HCT116 (cell line): ENCODE data around the gene CFAP99. TPM values are rescaled to one million over a fixed set of nuclear protein-coding genes. Genes with fewer than 3 reads are reported as not detected.

Experiments used
- ATAC-seq: fragments of 200-7000 bp; cut with Tn5 transposase; 2 replicates; pipeline ENCODE4 v1.9.1; 2020; ENCODE audit warnings: mild to moderate bottlenecking, moderate library complexity
- BruUV-seq: library from RNA; stranded (reverse); fragments of 400-500 nt; replicated peaks from 2 replicates; lab custom pipeline; 2021; lab: Mats Ljungman, UMichigan
- CTCF ChIA-PET: fragments of 300-600 bp; sonication (Branson Sonifier 250); formaldehyde crosslinking; loops from one replicate; lab custom pipeline; 2021; ENCODE audit warnings: antibody characterized with exemption; lab: Charles Lee
- POLR2A ChIA-PET: fragments of 300-600, 350-600 bp; sonication (Branson Sonifier 250); formaldehyde crosslinking; loops from one replicate; lab custom pipeline; 2021; ENCODE audit warnings: antibody characterized with exemption; lab: Charles Lee
- RAD21 ChIA-PET, 2 experiments: fragments of 300-600 bp; sonication (Branson Sonifier 250); formaldehyde crosslinking; loops; one replicate each; lab custom pipeline; 2023; ENCODE audit warnings: low total read pairs in 2 of 2; ENCODE audit not compliant: uncharacterized antibody in 2 of 2, unreplicated experiment in 2 of 2, low non-redundant PET in 1 of 2; lab: Charles Lee
- DNase-seq: peaks from one replicate; pipeline ENCODE4 v3.0.0-alpha.2; 2010; ENCODE audit warnings: low read depth, low spot score
- H2AFZ ChIP-seq: fragments of 200-600 bp; shearing (Covaris generic), sonication (generic); 2 replicates; pipeline ENCODE4 v1.6.1; 2017; ENCODE audit warnings: low read depth, mixed run types, mixed read lengths, antibody characterized with exemption, low read length; ENCODE audit not compliant: poor library complexity, severe bottlenecking
- H3K27ac ChIP-seq: 2 replicates; pipeline ENCODE4 v1.5.1; 2012; ENCODE audit warnings: low read depth, low read length
- H3K27me3 ChIP-seq: fragments of 200-600 bp; sonication (generic); 2 replicates; pipeline ENCODE4 v1.6.1; 2016; ENCODE audit warnings: mixed run types, low read length, mixed read lengths; ENCODE audit not compliant: insufficient read depth
- H3K36me3 ChIP-seq, 2 experiments: fragments of 200-500 bp in 1 of 2; fragments of 200-600 bp in 1 of 2; sonication (Bioruptor generic) in 1 of 2; sonication (generic) in 1 of 2; 2 replicates each; pipeline versions ENCODE4 v1.5.1 to v1.6.1; 2014 to 2016; ENCODE audit warnings: low read length in 2 of 2, inconsistent platforms in 1 of 2, mixed read lengths in 1 of 2, mixed run types in 1 of 2; ENCODE audit not compliant: insufficient read depth in 2 of 2, control insufficient read depth in 1 of 2
- H3K4me1 ChIP-seq, 2 experiments: fragments of 200-600 bp in 1 of 2; sonication (generic) in 1 of 2; 2 replicates each; pipeline versions ENCODE4 v1.5.1 to v1.6.1; 2012 to 2017; ENCODE audit warnings: low read length in 2 of 2, inconsistent platforms in 1 of 2, mild to moderate bottlenecking in 1 of 2, mixed read lengths in 1 of 2, mixed run types in 1 of 2, moderate library complexity in 1 of 2; ENCODE audit not compliant: insufficient read depth in 2 of 2, control insufficient read depth in 1 of 2
- H3K4me2 ChIP-seq: fragments of 200-600 bp; sonication (generic); 2 replicates; pipeline ENCODE4 v1.6.1; 2017; ENCODE audit warnings: mixed run types, low read length, mixed read lengths
- H3K4me3 ChIP-seq, 2 experiments: fragments of 200-600 bp in 1 of 2; sonication (generic) in 1 of 2; replicated peaks in 1 of 2; 2 replicates each; pipeline ENCODE4 v1.5.1; 2011 to 2016; ENCODE audit warnings: low read length in 2 of 2, control low read depth in 1 of 2, low read depth in 1 of 2, mild to moderate bottlenecking in 1 of 2, mixed read lengths in 1 of 2, mixed run types in 1 of 2
- H3K79me2 ChIP-seq: fragments of 200-600 bp; sonication (generic); 2 replicates; pipeline ENCODE4 v1.6.1; 2017; ENCODE audit warnings: mild to moderate bottlenecking, mixed run types, low read length, moderate library complexity, mixed read lengths; ENCODE audit not compliant: insufficient read depth
- H3K9ac ChIP-seq: fragments of 200-600 bp; sonication (generic); 2 replicates; pipeline ENCODE4 v1.6.1; 2016; ENCODE audit warnings: low read length, mixed read lengths
- H3K9me2 ChIP-seq: fragments of 200-600 bp; sonication (generic), shearing (Covaris generic); 2 replicates; pipeline ENCODE4 v1.6.1; 2017; ENCODE audit warnings: mixed run types, mild to moderate bottlenecking, moderate library complexity; ENCODE audit not compliant: insufficient read depth
- H3K9me3 ChIP-seq, 2 experiments: fragments of 200-500 bp in 1 of 2; fragments of 200-600 bp in 1 of 2; sonication (Bioruptor generic) in 1 of 2; sonication (generic) in 1 of 2; 2 replicates each; pipeline ENCODE4 v1.6.1; 2014 to 2017; ENCODE audit warnings: low read length in 2 of 2, mixed read lengths in 2 of 2, inconsistent platforms in 1 of 2, low read depth in 1 of 2, mild to moderate bottlenecking in 1 of 2, mixed run types in 1 of 2, moderate library complexity in 1 of 2; ENCODE audit not compliant: control insufficient read depth in 1 of 2, insufficient read depth in 1 of 2
- H4K20me1 ChIP-seq: fragments of 200-600 bp; sonication (generic), shearing (Covaris generic); 2 replicates; pipeline ENCODE4 v1.6.1; 2017; ENCODE audit warnings: mixed run types, mild to moderate bottlenecking, moderate library complexity; ENCODE audit not compliant: insufficient read depth
- CBX3 ChIP-seq: IDR thresholded peaks from 2 replicates; pipeline ENCODE4 v1.6.1; 2012; ENCODE audit warnings: low read depth
- CEBPB ChIP-seq: IDR thresholded peaks from 2 replicates; pipeline ENCODE4 v1.6.1; 2012; ENCODE audit warnings: low read depth
- EGR1 ChIP-seq: IDR thresholded peaks from 2 replicates; pipeline ENCODE4 v1.6.1; 2012; ENCODE audit warnings: low read depth
- RAD21 ChIP-seq: IDR thresholded peaks from 2 replicates; pipeline ENCODE4 v1.6.1; 2012; ENCODE audit warnings: low read depth, mild to moderate bottlenecking
- SIN3A ChIP-seq: IDR thresholded peaks from 2 replicates; pipeline ENCODE4 v1.6.1; 2012; ENCODE audit warnings: low read depth
- SP1 ChIP-seq: IDR thresholded peaks from 2 replicates; pipeline ENCODE4 v1.6.1; 2012; ENCODE audit warnings: low read depth
- TCF7L2 ChIP-seq: IDR thresholded peaks from 2 replicates; pipeline ENCODE4 v1.7.0; 2011; ENCODE audit warnings: borderline replicate concordance, inconsistent platforms; ENCODE audit not compliant: insufficient read depth, insufficient read length; ENCODE audit errors: extremely low read depth
- ZBTB33 ChIP-seq: IDR thresholded peaks from 2 replicates; pipeline ENCODE4 v1.6.1; 2011; ENCODE audit warnings: mild to moderate bottlenecking, low read length, moderate library complexity; ENCODE audit not compliant: insufficient replicate concordance; ENCODE audit errors: extremely low read depth
- ZNF274 ChIP-seq: fragments of 200-500 bp; sonication (Bioruptor generic); IDR thresholded peaks from 2 replicates; pipeline ENCODE4 v1.6.1; 2014; ENCODE audit warnings: mild to moderate bottlenecking, low read depth, low read length, inconsistent platforms
- intact Hi-C: fragments of 100-400 bp; cut with micrococcal nuclease; formaldehyde crosslinking; loops from 2 replicates; pipeline ENCODE4 v1.10.0; 2022
- total RNA-seq: library from RNA; stranded (reverse); gene quantifications from one replicate; pipeline ENCODE4 v1.2.1, GENCODE V29; 2021; ENCODE audit not compliant: unreplicated experiment

Gene CFAP99
- total RNA-seq, 1 experiment from 2014 or later, result 0.42 TPM

GRCh38 chr4:2427383-2428334 is 8.9 kb downstream of the CFAP99 start:
- TF ChIP-seq ZBTB33 (no peak), EGR1 (no peak)
- intact Hi-C loops, result no loop called here
- ChIA-PET RAD21 (no interaction called here), CTCF (interaction anchor here (0.9 kb wide), 1 partner anchor 14 kb away, joined by 4 read pairs; no protein-coding TSS in a partner anchor), POLR2A (no interaction called here)
- no TSS peak for BruUV-seq
- H3K9me2 ChIP-seq, result no peaks in the 10 kb centered on the region
- no peak overlapping the region for H3K4me3 ChIP-seq
- no peak for ATAC-seq
- H4K20me1 ChIP-seq, result no peaks in the 10 kb centered on the region
- H3K9me3 ChIP-seq, result no peaks in the 10 kb centered on the region
- H3K4me2 ChIP-seq, result no peak overlapping the region
- no peak overlapping the region for H3K27ac ChIP-seq
- H3K27me3 ChIP-seq, result no peaks in the 10 kb centered on the region
- no peak overlapping the region for H2AFZ ChIP-seq
- no peak for DNase-seq
- H3K4me1 ChIP-seq, result peaks cover 2 to 10% of the 10 kb centered on the region in 2 experiments; a peak in 3 of 4 replicates
- no peaks in the 10 kb centered on the region for H3K79me2 ChIP-seq
- no peaks in the 10 kb centered on the region for H3K36me3 ChIP-seq
- H3K9ac ChIP-seq, result no peak overlapping the region

GRCh38 chr4:2428496-2429213 is 9.9 kb downstream of the CFAP99 start:
- Histone ChIP-seq H3K4me2 (no peak overlapping the region), H3K27ac (no peak overlapping the region), H3K36me3 (no peaks in the 10 kb centered on the region), H3K4me1 (peaks cover 2 to 10% of the 10 kb centered on the region in 2 experiments; a peak in 3 of 4 replicates), H3K27me3 (no peaks in the 10 kb centered on the region), H3K4me3 (no peak overlapping the region), H3K9ac (no peak overlapping the region), H4K20me1 (no peaks in the 10 kb centered on the region), H3K9me3 (no peaks in the 10 kb centered on the region), H2AFZ (no peak overlapping the region), H3K79me2 (no peaks in the 10 kb centered on the region), H3K9me2 (no peaks in the 10 kb centered on the region)
- ChIA-PET POLR2A (no interaction called here), RAD21 (no interaction called here), CTCF (interaction anchor here (0.9 kb wide), 1 partner anchor 13 kb away, joined by 4 read pairs; no protein-coding TSS in a partner anchor)
- no peak for DNase-seq
- ATAC-seq, result no peak
- BruUV-seq, result no TSS peak
- no peak for TF ChIP-seq ZNF274
- TF ChIP-seq SIN3A, result no peak
- TF ChIP-seq TCF7L2, result no peak
- TF ChIP-seq SP1, result no peak
- no peak for TF ChIP-seq CBX3
- TF ChIP-seq CEBPB, result no peak
- TF ChIP-seq RAD21, result no peak
- intact Hi-C loops, result no loop called here
